B cell (primary cell): ENCODE measurements around the gene ZCCHC7. TPM values are rescaled to one million over a fixed set of nuclear protein-coding genes. Genes with fewer than 3 reads are reported as not detected.
"Not testable (repeated sequence)": the region's sequence is repeated elsewhere in the genome, so short reads cannot be mapped to it uniquely, and the experiment has no call there.

Source experiments
- ATAC-seq: fragments of 200-7000 bp; cut with Tn5 transposase; one replicate; pipeline ENCODE4 v1.10.0; 2021; ENCODE audit warnings: low read depth, mild to moderate bottlenecking, moderate number of reproducible peaks, moderate library complexity
- CTCF ChIA-PET: fragments of 350-600 bp; sonication (Branson Sonifier 250); formaldehyde crosslinking; loops from one replicate; lab custom pipeline; 2021; ENCODE audit warnings: antibody characterized with exemption, inconsistent platforms; lab: Charles Lee
- POLR2A ChIA-PET: fragments of 350-600 bp; sonication (Branson Sonifier 250); formaldehyde crosslinking; loops from one replicate; lab custom pipeline; 2021; ENCODE audit warnings: antibody characterized with exemption; lab: Charles Lee
- DNase-seq: peaks from one replicate; pipeline ENCODE4 v3.0.0; 2013
- H2AFZ ChIP-seq: 2 replicates; pipeline ENCODE4 v1.6.1; 2012; ENCODE audit warnings: mild to moderate bottlenecking, low read depth, low read length; ENCODE audit not compliant: insufficient read depth, poor library complexity, severe bottlenecking
- H3K27ac ChIP-seq, 2 donors: 1 replicate in 1 of 2; 2 replicates in 1 of 2; pipeline ENCODE4 v1.5.1; 2012 to 2013; ENCODE audit warnings: low read length in 2 of 2, mild to moderate bottlenecking in 2 of 2, moderate library complexity in 1 of 2
- H3K27me3 ChIP-seq, 4 experiments: fragments of 200-600 bp in 1 of 4; sonication (generic) in 1 of 4; replicated peaks in 1 of 4; 1 replicate in 2 of 4; 2 replicates in 2 of 4; pipeline versions ENCODE4 v1.6.1 to v1.7.0; 2013 to 2016; ENCODE audit warnings: low read length in 3 of 4, mild to moderate bottlenecking in 2 of 4, mixed read lengths in 1 of 4, moderate library complexity in 1 of 4; ENCODE audit not compliant: insufficient read depth in 4 of 4, control insufficient read depth in 3 of 4; ENCODE audit errors: control extremely low read depth in 1 of 4
- H3K36me3 ChIP-seq, 2 experiments: replicated peaks in 1 of 2; 1 replicate in 1 of 2; 2 replicates in 1 of 2; pipeline versions ENCODE4 v1.6.1 to v1.7.1; 2013; ENCODE audit warnings: low read length in 1 of 2; ENCODE audit not compliant: insufficient read depth in 2 of 2, control insufficient read depth in 1 of 2; ENCODE audit errors: control extremely low read depth in 1 of 2, extremely low read depth in 1 of 2
- H3K4me1 ChIP-seq, 2 donors: fragments of 200-600 bp in 1 of 2; sonication (generic) in 1 of 2; 1 replicate in 1 of 2; 2 replicates in 1 of 2; pipeline versions ENCODE4 v1.5.1 to v1.6.1; 2013 to 2017; ENCODE audit warnings: low read length in 2 of 2; ENCODE audit not compliant: control insufficient read depth in 2 of 2, insufficient read depth in 2 of 2
- H3K4me2 ChIP-seq: replicated peaks from 2 replicates; pipeline ENCODE3; 2012; ENCODE audit warnings: mild to moderate bottlenecking, low read depth, low read length; ENCODE audit not compliant: poor library complexity, severe bottlenecking
- H3K4me3 ChIP-seq, 5 experiments: fragments of 200-600 bp in 1 of 5; sonication (generic) in 1 of 5; 1 replicate in 3 of 5; 2 replicates in 2 of 5; pipeline versions ENCODE4 v1.5.1 to v1.7.0; 2011 to 2016; ENCODE audit warnings: low read length in 4 of 5, mild to moderate bottlenecking in 4 of 5, low read depth in 2 of 5, control low read depth in 1 of 5, moderate library complexity in 1 of 5; ENCODE audit not compliant: insufficient read depth in 1 of 5; ENCODE audit errors: control extremely low read depth in 1 of 5, extremely low read depth in 1 of 5
- H3K79me2 ChIP-seq: fragments of 200-600 bp; sonication (generic); one replicate; pipeline ENCODE4 v1.6.0; 2016; ENCODE audit warnings: low read length; ENCODE audit not compliant: control insufficient read depth, insufficient read depth
- H3K9ac ChIP-seq: fragments of 200-600 bp; sonication (generic); 2 replicates; pipeline ENCODE4 v1.6.1; 2017; ENCODE audit warnings: mild to moderate bottlenecking, low read length, moderate library complexity
- H3K9me3 ChIP-seq, 3 donors: one replicate each; pipeline versions ENCODE4 v1.6.1 to v1.7.1; 2013; ENCODE audit warnings: low read length in 2 of 3; ENCODE audit not compliant: control insufficient read depth in 2 of 3, insufficient read depth in 1 of 3; ENCODE audit errors: control extremely low read depth in 1 of 3
- H4K20me1 ChIP-seq: 2 replicates; pipeline ENCODE4 v1.6.0; 2012; ENCODE audit warnings: mild to moderate bottlenecking, low read length; ENCODE audit not compliant: insufficient read depth, control insufficient read depth, poor library complexity, severe bottlenecking
- H3K27ac Mint-ChIP-seq: one replicate; pipeline ENCODE4 v1.8.0; 2021; ENCODE audit warnings: mixed read lengths
- H3K27me3 Mint-ChIP-seq: one replicate; pipeline ENCODE4 v1.8.0; 2021; ENCODE audit warnings: mixed read lengths
- H3K4me1 Mint-ChIP-seq: one replicate; pipeline ENCODE4 v1.8.0; 2021; ENCODE audit warnings: mixed read lengths
- H3K4me3 Mint-ChIP-seq: one replicate; pipeline ENCODE4 v1.8.0; 2021; ENCODE audit warnings: mixed read lengths
- H3K9me3 Mint-ChIP-seq: one replicate; pipeline ENCODE4 v1.8.0; 2022; ENCODE audit warnings: mixed read lengths; ENCODE audit not compliant: insufficient read depth
- EZH2 ChIP-seq: IDR thresholded peaks from 2 replicates; pipeline ENCODE4 v1.6.1; 2012; ENCODE audit warnings: borderline replicate concordance, low read depth, mild to moderate bottlenecking, moderate library complexity, low read length; ENCODE audit not compliant: insufficient read depth, poor library complexity, severe bottlenecking
- WGBS: methylation state at CpG from one replicate; pipeline ENCODE4 v1.1.5; 2013; ENCODE audit warnings: missing lambda C conversion rate; ENCODE audit not compliant: insufficient coverage; 5-methylcytosine and 5-hydroxymethylcytosine counted together
- intact Hi-C: fragments of 100-400 bp; cut with micrococcal nuclease; formaldehyde crosslinking; loops from one replicate; pipeline ENCODE4 v1.10.0; 2022
- polyA plus RNA-seq: library from polyadenylated mRNA; depleted of rRNA; stranded (reverse); fragments of >200 nt; gene quantifications from 2 replicates; pipeline ENCODE4 v1.2.3, GENCODE V29; 2012
- total RNA-seq, 2 donors: library from RNA; stranded (reverse); fragments of 120-200 nt in 1 of 2; gene quantifications; 1 replicate in 1 of 2; 2 replicates in 1 of 2; pipeline versions ENCODE4 v1.2.3 to v1.2.4, GENCODE V29; 2013 to 2022

ZCCHC7 gene
- total and polyA plus RNA-seq, 2 donors (not counting 1 experiment from before 2014, with no cell fraction given), result 56.3 to 83.5 TPM

GRCh38 chr9:37164335-37164734 is 44.0 kb downstream of the ZCCHC7 start:
- H3K4me3 ChIP-seq, DNase-seq, H3K27me3 ChIP-seq, H3K9me3 ChIP-seq, H3K4me3 Mint-ChIP-seq, H3K27me3 Mint-ChIP-seq, POLR2A ChIA-PET, H3K9ac ChIP-seq, H2AFZ ChIP-seq, H3K4me2 ChIP-seq, H3K9me3 Mint-ChIP-seq, ATAC-seq, H4K20me1 ChIP-seq: not testable (repeated sequence)
- H3K4me1 Mint-ChIP-seq, result peaks cover 58% of the 10 kb centered on the region
- peak overlapping the region in 1 of 2 donors; percentile 34 for H3K27ac ChIP-seq
- H3K79me2 ChIP-seq, result peaks cover 94% of the 10 kb centered on the region
- CTCF ChIA-PET, result interaction anchor here (0.8 kb wide), 1 partner anchor 10 kb away, joined by 4 read pairs; no protein-coding TSS in a partner anchor
- intact Hi-C loops, result loop anchor here (2.0 to 5.0 kb wide), 2 partner anchors 14 to 73 kb away; no protein-coding TSS in a partner anchor
- H3K36me3 ChIP-seq, result peaks cover 5 to 16% of the 10 kb centered on the region in 2 experiments
- peaks cover 25 to 37% of the 10 kb centered on the region in 2 donors for H3K4me1 ChIP-seq
- WGBS, result 100% methylated on average over 3 of the region's 4 CpGs
- peak overlapping the region; percentile 59 for H3K27ac Mint-ChIP-seq

GRCh38 chr9:37165644-37166043 is 45.3 kb downstream of the ZCCHC7 start:
- Histone ChIP-seq H3K36me3 (peaks cover 6 to 16% of the 10 kb centered on the region in 2 experiments), H3K9me3 (peaks cover 0 to 3% (median 0%) of the 10 kb centered on the region in 3 donors), H3K9ac (no peak overlapping the region), H3K4me2 (no peak overlapping the region), H3K27me3 (no peaks in the 10 kb centered on the region), H3K4me1 (peaks cover 25 to 37% of the 10 kb centered on the region in 2 donors), H3K27ac (no peak overlapping the region), H2AFZ (no peak overlapping the region), H3K4me3 (no peak overlapping the region), H4K20me1 (no peaks in the 10 kb centered on the region), H3K79me2 (peaks cover 93% of the 10 kb centered on the region)
- no peaks in the 10 kb centered on the region for H3K9me3 Mint-ChIP-seq
- no peak for TF ChIP-seq EZH2
- ChIA-PET POLR2A (no interaction called here), CTCF (interaction anchor here (0.8 kb wide), 1 partner anchor 26 kb away, joined by 3 read pairs; no protein-coding TSS in a partner anchor)
- WGBS, result no CpG with 5 or more reads among the region's 1 CpG
- ATAC-seq, result no peak
- intact Hi-C loops, result loop anchor here (2.0 kb wide), 1 partner anchor 13 kb away; no protein-coding TSS in a partner anchor
- H3K27ac Mint-ChIP-seq, result no peak overlapping the region
- DNase-seq, result no peak
- H3K4me1 Mint-ChIP-seq, result peaks cover 60% of the 10 kb centered on the region
- H3K4me3 Mint-ChIP-seq, result no peak overlapping the region
- H3K27me3 Mint-ChIP-seq, result no peaks in the 10 kb centered on the region
